ENCODE measurements around the gene USP5. TPM values are rescaled to one million over a fixed set of nuclear protein-coding genes. Genes with fewer than 3 reads are reported as not detected.

The USP5 gene
- total RNA-seq, 2 donors from 2014 or later = 120 to 257 TPM

- no peaks in the 10 kb centered on the region for H3K9me3 ChIP-seq (ENCODE audit: control insufficient read depth, low read length)
- no peaks in the 10 kb centered on the region for H3K9me3 Mint-ChIP-seq
- DNase-seq = peak; percentile 92
- peak; percentile 70 for TF ChIP-seq CTCF (conservative IDR thresholded peaks at IDR 0.05)
- H3K4me3 Mint-ChIP-seq = no peak overlapping the region
- H3K27ac ChIP-seq (ENCODE audit: low read depth, low read length) = no peak overlapping the region
- H3K4me1 ChIP-seq (ENCODE audit: control insufficient read depth, insufficient read depth, low read length) = peaks cover 4% of the 10 kb centered on the region
- H3K36me3 Mint-ChIP-seq (ENCODE audit: low read depth) = peaks cover 49% of the 10 kb centered on the region
- peaks cover 10% of the 10 kb centered on the region for H3K27me3 Mint-ChIP-seq (ENCODE audit: insufficient read depth)
- no peak overlapping the region for H3K9ac ChIP-seq (ENCODE audit: extremely low read depth, low read length, poor library complexity, severe bottlenecking)
- 74 to 86% methylated on average over 11 to 16 of the region's 16 CpGs for WGBS, 2 experiments (ENCODE audit: insufficient coverage in 1 of 2, insufficient read length in 1 of 2)
- no peaks in the 10 kb centered on the region for H3K27me3 ChIP-seq (ENCODE audit: control insufficient read depth, insufficient read depth, low read length, poor library complexity, severe bottlenecking)
- no peak overlapping the region for H3K4me3 ChIP-seq (ENCODE audit: low read length)
- peaks cover 34% of the 10 kb centered on the region for H3K4me1 Mint-ChIP-seq
- H3K27ac Mint-ChIP-seq = peak overlapping the region; percentile 84
- H3K36me3 ChIP-seq (ENCODE audit: control insufficient read depth, insufficient read depth, low read length) = peaks cover 56% of the 10 kb centered on the region
Measured at GRCh38 chr12:6843118-6843902, 8.6 kb upstream of the USP5 start.

- Mint-ChIP-seq H3K4me1 (peaks cover 30% of the 10 kb centered on the region), H3K27me3 (ENCODE audit: insufficient read depth) (peaks cover 2% of the 10 kb centered on the region), H3K36me3 (ENCODE audit: low read depth) (peaks cover 50% of the 10 kb centered on the region), H3K4me3 (no peak overlapping the region), H3K27ac (no peak overlapping the region), H3K9me3 (no peaks in the 10 kb centered on the region)
- Histone ChIP-seq H3K36me3 (ENCODE audit: control insufficient read depth, insufficient read depth, low read length) (peaks cover 63% of the 10 kb centered on the region), H3K9me3 (ENCODE audit: control insufficient read depth, low read length) (no peaks in the 10 kb centered on the region), H3K4me1 (ENCODE audit: control insufficient read depth, insufficient read depth, low read length) (no peaks in the 10 kb centered on the region), H3K27me3 (ENCODE audit: control insufficient read depth, insufficient read depth, low read length, poor library complexity, severe bottlenecking) (no peaks in the 10 kb centered on the region), H3K4me3 (ENCODE audit: low read length) (no peak overlapping the region), H3K9ac (ENCODE audit: extremely low read depth, low read length, poor library complexity, severe bottlenecking) (no peak overlapping the region), H3K27ac (ENCODE audit: low read depth, low read length) (no peak overlapping the region)
- no peak for TF ChIP-seq CTCF (conservative IDR thresholded peaks at IDR 0.05)
- DNase-seq = no peak
- WGBS, 2 experiments (ENCODE audit: insufficient coverage in 1 of 2, insufficient read length in 1 of 2) = 92 to 93% methylated on average over 9 to 17 of the region's 17 CpGs
Measured at GRCh38 chr12:6845395-6845794, 6.6 kb upstream of the USP5 start.

GRCh38 chr12:6846316-6846869 is 5.6 kb upstream of the USP5 start:
- no peak overlapping the region for H3K4me3 ChIP-seq (ENCODE audit: low read length)
- H3K4me3 Mint-ChIP-seq = no peak overlapping the region
- no peak overlapping the region for H3K27ac ChIP-seq (ENCODE audit: low read depth, low read length)
- WGBS, 2 experiments (ENCODE audit: insufficient coverage in 1 of 2, insufficient read length in 1 of 2) = 88 to 93% methylated on average over 3 to 7 of the region's 7 CpGs
- peaks cover 30% of the 10 kb centered on the region for H3K4me1 Mint-ChIP-seq
- peaks cover 63% of the 10 kb centered on the region for H3K36me3 ChIP-seq (ENCODE audit: control insufficient read depth, insufficient read depth, low read length)
- peak overlapping the region; percentile 1 for H3K27ac Mint-ChIP-seq
- TF ChIP-seq CTCF (conservative IDR thresholded peaks at IDR 0.05) = no peak
- no peak overlapping the region for H3K9ac ChIP-seq (ENCODE audit: extremely low read depth, low read length, poor library complexity, severe bottlenecking)
- no peaks in the 10 kb centered on the region for H3K9me3 Mint-ChIP-seq
- H3K27me3 Mint-ChIP-seq (ENCODE audit: insufficient read depth) = peaks cover 2% of the 10 kb centered on the region
- peaks cover 50% of the 10 kb centered on the region for H3K36me3 Mint-ChIP-seq (ENCODE audit: low read depth)
- no peak for DNase-seq
- no peaks in the 10 kb centered on the region for H3K9me3 ChIP-seq (ENCODE audit: control insufficient read depth, low read length)
- no peaks in the 10 kb centered on the region for H3K4me1 ChIP-seq (ENCODE audit: control insufficient read depth, insufficient read depth, low read length)
- no peaks in the 10 kb centered on the region for H3K27me3 ChIP-seq (ENCODE audit: control insufficient read depth, insufficient read depth, low read length, poor library complexity, severe bottlenecking)
